ENCODE results near the gene ACE.

Gene ACE

DNA sequence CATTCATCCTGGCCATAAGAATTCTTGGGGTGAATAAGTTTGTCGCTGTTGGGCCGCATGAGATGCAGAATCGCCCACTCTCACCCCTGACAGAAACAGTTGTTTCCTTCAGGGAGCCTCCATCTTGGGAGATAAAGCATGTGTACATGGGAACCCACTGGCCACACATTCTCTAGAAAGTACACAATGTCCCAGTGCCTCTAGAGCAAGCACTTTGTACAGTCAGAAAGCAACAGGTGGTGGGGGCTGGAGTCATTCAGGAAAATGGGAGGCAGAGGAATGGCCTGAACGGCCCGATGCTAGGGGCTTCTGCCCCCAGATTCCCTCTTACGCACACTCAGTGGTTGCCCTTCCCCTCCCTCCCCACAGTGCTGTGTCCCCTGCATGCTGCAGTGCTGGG, 16.1 kb downstream of the ACE start:
- no peak for DNase-seq

DNA sequence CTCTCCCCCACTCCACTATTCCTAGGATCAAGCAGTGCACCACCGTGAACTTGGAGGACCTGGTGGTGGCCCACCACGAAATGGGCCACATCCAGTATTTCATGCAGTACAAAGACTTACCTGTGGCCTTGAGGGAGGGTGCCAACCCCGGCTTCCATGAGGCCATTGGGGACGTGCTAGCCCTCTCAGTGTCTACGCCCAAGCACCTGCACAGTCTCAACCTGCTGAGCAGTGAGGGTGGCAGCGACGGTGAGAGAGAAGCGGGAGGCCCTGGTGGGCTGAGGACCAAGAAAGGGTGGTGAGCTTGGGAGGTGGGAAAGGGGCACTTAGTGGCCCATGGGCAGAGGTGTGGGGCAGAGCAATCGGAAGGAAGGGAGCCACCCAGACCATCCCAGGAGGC, 16.6 kb downstream of the ACE start:
- DNase-seq, result no peak

DNA sequence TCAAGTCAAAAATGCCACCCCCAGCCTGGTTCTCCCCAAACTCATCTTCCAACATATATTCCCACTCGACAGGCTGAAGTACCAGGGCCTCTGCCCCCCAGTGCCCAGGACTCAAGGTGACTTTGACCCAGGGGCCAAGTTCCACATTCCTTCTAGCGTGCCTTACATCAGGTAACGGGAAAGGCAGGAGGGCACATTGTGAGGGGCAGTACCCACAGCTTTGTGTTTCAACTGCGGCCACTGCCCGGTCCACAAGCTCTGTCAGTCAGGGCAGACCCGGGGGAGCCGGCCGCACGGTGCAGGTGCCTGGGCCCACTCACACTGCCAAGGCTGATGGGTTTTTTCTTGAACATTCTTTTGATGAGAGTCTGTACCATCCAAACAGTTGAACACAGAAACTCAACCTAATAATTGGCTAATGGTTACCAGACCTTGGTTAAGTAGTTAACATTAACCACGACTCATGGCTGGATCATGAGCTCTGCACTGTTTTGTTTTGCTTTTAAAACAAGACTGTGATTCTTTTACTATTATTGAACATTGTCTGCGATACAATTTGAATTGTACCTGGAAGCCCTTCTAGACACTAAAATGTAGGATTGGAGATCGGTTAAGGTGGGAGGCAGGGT, 17.6 kb downstream of the ACE start:
- no peak for DNase-seq

DNA sequence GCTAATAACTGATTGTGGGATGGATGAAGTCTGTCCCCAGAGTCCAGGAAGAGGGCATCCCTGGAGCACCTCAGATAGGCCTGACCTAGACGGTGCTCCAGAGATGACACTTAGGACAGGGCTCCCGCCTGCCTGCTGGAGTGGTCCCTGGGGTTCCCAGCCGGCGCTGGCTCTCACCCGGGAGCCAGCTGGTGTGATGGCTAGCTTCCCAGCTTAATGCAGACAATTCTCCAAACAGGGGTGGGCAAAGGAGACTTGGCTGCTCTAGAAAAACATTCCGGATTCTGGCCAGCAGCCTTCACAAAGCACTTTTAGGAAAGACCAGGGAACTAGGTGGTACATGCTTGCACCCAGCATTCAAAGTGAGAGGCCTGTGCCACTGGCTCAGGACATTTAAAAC, 18.6 kb downstream of the ACE start:
- DNase-seq, result no peak

DNA sequence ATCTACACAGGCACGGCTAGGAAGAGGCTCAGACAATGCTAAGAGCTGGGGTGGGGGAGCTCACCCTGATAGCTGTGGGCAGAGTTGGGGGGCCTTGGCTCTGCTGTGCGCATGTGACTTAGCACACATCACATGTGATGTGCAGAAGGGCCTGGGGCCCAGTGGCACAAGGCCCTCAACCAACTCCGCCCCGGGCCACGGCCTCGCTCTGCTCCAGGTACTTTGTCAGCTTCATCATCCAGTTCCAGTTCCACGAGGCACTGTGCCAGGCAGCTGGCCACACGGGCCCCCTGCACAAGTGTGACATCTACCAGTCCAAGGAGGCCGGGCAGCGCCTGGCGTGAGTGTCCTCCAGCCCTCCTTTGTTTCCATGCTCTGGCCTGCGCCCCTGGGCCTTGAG, 19.3 kb downstream of the ACE start:
- no peak for DNase-seq

DNA sequence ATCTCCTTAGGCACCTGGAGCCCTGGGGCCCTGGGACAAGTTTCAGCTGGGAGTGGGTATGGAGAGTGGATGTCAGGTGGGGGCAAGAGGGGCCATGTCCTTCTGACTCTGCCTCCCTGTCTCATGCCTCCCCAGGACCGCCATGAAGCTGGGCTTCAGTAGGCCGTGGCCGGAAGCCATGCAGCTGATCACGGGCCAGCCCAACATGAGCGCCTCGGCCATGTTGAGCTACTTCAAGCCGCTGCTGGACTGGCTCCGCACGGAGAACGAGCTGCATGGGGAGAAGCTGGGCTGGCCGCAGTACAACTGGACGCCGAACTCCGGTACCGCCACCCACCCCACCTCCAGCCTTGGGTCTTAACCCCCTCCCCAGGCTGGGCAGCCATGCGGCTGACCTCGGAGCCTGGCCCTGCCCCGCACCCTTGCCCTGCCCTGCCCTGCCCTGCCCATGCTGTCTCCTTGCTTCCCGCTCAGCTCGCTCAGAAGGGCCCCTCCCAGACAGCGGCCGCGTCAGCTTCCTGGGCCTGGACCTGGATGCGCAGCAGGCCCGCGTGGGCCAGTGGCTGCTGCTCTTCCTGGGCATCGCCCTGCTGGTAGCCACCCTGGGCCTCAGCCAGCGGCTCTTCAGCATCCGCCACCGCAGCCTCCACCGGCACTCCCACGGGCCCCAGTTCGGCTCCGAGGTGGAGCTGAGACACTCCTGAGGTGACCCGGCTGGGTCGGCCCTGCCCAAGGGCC, 20.0 kb downstream of the ACE start:
- no peak for DNase-seq

DNA sequence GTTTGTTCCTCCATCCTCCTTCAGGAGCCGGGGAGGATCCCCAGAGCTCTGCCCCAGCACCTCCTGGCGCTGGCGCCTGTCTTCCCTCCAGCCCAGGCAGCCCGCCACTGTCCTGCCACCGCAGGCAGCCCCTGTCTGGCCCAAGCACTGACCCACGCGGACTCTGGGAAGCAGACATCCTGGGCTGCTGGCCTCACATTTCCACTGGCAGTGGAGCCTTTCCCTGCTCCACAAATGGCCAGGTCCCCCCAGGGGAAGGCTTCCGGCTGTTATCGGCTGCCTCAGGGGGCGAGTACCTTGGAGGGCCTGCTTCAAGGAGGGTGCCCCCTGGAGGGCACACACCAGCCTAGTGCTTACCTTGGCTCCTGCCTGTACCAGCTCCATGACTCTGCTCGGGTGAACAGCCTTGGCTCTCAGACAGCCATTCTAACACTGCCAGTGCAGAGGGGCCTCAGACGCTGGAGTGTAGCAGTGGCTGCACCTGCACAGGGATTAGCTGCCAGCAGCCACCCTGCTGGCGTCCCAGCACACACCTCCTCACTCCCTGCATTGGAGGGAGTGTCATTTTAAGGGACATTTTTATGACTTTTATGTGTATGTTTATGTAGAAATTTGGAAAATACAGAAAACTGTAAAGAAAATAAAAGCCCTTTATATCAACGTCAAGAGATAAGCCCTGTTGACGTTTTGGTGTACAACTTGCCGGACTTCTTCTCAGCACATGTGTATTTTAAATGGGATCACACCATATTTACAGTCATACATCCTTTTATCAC, 21.0 kb downstream of the ACE start:
- no peak for DNase-seq

DNA sequence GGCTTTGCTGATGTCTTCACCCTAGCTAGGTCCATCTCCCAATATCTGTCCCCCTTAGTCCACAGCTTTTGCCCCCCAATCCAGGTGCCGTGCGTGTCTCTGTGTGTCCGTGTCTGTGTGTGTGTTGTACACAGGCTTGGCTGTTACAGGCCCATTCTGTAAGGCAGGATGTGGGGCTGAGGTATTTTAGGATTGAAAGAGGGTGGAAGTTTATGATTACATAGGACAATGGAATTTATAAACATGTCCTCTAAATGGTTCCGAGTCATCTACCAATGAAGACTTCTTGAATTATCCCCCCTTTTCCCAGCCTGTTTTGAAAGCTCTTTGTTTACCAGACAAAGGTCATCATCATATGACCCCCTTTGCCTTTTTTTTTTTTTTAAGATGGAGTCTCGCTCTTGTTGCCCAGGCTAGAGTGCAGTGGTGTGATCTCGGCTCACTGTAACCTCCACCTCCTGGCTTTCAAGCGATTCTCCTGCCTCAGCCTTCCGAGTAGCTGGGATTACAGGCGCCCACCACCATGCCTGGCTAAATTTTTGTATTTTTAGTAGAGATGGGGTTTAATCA, 21.9 kb downstream of the ACE start:
- DNase-seq, result no peak

DNA sequence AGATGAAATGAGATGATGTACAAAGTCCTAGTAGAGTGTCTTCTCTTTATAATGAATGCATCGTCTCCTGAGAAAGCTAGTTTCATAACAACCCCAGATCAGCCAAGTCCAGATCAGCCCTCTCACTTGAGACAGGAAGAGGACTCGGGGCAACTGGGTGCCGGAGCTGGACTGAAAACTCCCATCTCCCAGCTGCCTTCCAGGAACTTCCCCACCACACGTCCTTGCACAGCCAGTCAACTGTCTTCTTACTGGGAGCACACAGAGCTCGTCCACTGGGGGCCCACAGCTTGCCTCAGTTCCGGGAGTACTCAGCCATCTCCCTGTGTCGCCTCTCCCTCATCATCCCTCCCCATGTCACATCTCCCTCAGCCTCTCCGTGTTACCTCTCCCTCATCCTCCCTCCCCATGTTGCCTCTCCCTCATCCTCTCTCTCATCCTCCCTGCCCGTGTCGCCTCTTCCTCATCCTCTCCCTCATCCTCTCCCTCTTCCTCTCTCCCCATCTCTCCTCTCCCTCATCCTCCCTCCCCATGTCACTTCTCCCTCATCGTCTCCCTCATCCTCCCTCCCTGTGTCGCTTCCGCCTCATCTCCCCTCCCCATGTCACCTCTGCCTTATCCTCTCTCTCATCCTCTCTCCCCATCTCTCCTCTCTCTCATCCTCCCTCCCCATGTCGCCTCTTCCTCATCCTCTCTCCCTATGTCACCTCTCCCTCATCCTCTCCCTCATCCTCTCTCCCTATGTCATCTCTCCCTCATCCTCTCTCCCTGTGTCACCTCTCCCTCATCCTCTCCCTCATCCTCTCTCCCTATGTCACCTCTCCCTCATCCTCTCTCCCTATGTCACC, 23.9 kb downstream of the ACE start:
- no peak for DNase-seq

DNA sequence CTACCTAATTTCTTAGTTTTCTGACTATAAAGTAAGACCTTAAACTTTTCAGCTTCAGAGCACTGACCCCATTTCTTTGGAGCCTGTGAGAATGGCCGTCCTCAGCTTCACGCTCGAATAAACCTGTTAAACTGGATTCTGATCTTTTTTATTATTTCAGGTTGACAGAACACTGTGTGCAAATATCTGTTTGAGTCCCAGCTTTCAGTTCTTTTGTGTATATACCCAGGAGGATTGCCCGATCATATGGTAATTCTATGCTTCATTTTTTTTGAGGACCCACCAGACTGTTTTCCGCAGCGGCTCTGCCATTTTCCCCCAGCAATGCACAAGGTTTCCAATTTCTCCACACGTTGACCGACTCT, 26.5 kb downstream of the ACE start:
- DNase-seq, result no peak

DNA sequence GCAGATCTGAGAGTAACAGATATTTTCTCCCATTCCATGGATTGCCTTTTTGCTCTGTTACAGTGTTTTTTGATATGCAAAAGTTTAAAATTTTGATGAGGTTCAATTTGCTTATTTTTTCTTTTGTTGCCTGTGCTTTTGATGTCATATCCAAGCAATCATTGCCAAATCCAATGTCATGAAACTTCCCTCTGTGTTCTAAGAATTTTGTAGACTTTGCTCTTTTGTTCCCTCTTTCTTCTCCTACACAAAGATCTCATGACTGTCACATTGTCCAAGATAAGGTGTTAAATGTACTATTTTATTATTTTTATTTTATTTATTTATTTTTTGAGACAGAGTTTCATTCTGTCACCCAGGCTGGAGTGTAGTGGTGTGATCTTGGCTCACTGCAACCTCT, 27.4 kb downstream of the ACE start:
- no peak for DNase-seq

DNA sequence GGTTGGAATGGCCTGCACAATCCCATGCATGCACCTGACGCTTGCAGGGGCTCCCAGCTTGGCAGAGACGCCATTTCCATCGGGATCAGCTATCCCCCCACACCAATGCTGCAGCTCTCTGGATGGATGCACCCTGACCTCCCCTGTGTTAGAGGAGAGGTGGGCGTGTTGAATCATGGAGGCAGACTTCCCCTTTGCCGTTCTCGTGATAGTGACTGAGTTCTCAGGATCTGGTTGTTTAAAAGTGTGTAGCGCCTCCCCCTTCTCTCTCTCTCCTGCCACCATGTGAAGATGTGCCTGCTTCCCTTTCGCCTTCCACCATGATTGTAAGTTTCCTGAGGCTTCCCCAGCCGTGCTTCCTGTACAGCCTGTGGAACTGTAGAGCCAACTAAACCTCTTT, 28.5 kb downstream of the ACE start:
- no peak for DNase-seq

DNA sequence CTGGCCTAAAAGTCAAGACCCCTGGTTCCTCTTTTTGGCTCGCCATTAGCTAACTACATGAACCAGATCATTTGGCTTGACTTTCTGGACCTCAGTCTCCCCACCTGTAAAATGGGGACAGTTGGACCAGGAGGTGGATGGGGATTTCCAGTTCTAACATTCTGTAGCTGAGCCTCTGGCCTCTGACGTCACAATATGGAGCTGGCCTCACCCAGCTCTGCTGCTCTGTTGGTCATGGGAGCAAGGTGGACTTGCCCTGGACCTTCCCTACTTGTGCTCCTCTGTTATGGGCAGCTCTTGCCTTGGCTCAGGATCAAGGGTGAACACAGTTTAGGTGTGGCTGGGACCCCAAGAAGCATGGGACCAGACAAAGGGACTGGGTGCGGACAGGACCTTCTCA, 29.8 kb downstream of the ACE start:
- no peak for DNase-seq

DNA sequence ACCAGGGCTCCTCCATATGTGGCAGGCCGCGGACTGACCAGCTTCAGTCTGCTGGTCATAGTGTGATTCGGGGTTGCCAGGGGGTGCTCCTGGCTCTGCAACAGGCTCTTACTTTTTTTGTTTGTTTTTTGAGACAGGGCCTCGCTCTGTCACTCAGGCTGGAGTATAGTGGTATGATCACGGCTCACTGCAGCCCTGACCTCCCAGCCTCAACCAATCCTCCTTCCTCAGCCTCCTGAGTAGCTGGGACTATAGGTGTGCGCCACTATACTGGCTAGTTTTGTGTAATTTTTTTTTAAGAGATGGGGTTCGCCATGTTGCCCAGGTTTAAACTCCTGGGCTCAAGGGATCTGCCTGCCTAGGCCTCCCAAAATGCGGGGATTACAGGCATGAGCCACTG, 34.5 kb downstream of the ACE start:
- DNase-seq, result no peak

DNA sequence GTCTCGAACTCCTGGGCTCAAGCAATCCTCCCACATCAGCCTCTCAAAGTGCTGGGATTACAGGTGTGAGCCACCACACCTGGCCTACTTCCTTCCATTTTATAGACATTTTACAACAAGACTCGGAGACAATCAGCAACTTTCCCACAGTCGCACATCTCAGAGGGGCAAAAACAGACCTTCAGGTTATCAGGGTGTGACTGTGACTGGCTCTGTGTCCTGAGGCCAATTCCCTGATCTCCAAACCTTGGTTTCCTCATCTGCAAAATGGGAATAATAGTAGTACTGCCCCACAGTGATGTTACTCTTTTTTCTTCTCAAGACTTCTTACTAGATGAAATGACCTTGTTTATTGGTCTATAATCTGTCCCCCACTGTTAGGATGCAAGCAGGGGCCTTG, 35.5 kb downstream of the ACE start:
- no peak for DNase-seq

DNA sequence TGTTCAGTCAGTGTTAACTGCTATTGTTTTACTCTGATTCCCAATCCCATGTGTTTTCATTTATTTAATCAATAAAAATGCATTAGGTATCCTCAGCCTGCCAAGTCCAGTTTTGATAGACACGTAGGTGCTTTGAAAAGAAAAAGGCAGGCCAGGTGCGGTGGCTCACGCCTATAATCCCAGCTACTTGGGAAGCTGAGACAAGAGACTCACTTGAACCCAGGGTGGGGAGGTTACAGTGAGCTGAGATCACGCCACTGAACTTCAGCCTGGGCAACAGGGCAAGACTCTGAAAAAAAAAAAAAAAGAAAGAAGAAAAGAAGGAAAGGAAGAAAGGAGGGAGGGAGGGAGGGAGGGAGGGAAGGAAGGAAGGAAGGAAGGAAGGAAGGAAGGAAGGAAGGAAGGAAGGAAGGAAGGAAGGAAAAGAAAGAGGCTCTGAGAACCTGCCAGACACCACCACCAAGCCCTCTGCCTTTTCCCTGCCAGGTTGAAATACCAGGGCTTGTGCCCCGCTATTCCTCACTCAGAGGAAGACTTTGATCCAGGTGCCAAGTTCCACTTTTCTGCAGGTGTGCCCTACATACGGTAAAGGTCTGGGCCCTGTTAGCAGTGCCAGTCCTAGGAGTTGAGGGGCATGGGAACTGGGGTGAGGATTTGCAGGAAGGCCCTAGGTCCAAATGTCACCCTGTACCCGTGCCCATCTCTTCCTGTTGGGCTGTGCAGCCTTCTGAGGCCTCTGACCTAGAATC, 36.2 kb downstream of the ACE start:
- DNase-seq, result no peak

DNA sequence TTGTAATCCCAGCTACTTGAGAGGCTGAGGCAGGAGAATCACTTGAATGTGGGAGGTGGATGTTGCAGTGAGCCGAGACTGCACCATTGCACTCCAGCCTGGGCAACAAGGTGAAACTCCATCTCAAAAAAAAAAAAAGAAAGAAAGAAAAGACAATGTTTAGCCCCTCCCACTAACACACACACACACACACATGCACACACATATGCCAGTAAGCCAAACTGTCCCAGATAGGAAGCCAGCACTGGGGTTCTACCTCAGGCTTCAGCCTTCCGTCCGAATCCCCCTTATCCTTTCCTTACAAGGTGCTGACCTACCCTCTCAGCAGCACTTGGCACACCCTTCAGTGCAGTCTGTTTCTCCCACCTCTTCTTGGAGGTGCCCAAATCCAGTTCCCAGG, 37.6 kb downstream of the ACE start:
- no peak for DNase-seq

DNA sequence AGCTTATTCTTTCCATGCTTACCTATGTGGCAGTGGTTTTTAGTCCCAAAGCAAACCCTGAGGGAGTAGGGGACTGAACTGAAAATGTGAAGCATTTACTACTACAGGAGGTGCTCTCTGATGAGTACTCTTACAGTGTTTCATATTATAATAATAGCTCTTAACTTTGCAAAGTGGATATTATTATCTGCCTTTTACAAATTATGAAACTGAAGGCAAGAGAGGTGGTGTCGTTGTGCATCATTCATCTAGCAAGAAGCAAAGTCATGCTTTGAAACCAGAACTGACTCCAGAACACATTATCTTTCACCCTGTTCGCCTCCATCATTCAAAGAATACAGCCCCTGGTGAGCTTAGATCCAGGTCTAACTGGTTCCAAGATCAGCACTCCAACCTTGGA, 38.1 kb downstream of the ACE start:
- DNase-seq, result no peak

DNA sequence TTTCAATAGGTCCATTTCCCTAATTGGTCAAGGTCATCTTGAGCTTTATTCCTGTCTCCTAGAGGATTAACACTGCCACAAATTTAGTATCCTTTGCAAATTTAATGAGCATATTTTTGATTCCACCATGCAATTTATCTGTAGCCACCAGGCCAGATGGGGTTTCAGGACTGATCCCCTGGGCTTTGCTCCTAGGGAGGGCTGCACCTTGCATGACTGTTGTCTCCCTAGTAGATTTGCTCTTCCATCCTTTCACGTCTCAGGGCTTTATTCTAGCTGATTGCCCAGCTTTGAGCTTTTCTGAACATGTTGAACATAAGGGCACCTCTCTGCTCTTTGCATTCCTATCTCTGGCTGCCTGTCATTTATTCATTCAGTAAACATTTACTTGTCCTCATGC, 38.6 kb downstream of the ACE start:
- DNase-seq, result no peak

DNA sequence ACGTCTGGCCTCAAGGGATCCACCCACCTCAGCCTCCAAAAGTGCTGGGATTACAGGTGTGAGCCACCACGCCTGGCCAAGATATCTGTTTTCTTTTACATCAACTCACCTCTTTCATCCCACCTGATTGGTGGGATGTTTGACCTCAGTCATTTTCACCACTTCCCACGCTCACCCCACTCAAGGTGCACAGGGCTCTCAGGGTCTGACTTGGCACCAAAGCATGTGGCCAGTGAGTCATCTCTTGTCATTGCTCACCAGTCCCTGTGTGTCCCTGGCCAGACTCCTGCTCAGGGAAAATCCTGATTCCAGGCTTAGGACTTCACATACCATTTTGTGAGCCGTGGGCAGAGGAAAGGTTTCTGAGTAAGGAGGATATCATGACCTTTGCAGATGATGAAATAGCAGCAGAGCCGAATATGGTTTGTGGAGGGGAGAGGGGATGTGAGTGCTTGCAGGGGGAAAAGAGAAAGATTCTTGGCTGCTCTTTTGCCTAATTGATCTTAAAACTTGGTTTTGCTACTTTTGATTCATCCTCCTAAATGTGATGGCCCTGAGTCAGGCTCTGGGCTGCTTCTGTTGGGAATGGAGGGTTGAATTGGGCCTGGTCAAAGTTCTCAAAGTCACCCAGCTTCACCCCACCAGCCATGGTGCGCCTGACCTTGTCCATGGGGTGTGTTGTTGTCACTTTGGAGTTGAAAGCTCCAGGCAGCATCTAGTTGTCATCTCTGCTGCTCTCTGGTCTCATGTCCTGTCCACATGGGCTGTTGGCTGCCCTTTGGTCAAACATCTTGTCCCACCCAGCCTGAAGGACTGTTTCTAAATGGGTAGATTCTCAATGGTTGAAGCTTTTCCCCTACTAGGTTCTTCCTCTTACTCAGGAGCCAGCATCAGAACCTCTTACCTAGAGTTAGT, 40.3 kb downstream of the ACE start:
- DNase-seq, result no peak

All from T-helper 2 cell (primary cell).